Pons (tissue), 1 donor: ENCODE measurements around the gene CYP3A5.

ENCODE experiments used
- DNase-seq: peaks from one replicate; pipeline ENCODE4 v3.0.0-alpha.2; 2016; ENCODE audit warnings: low spot score

Gene CYP3A5

DNA sequence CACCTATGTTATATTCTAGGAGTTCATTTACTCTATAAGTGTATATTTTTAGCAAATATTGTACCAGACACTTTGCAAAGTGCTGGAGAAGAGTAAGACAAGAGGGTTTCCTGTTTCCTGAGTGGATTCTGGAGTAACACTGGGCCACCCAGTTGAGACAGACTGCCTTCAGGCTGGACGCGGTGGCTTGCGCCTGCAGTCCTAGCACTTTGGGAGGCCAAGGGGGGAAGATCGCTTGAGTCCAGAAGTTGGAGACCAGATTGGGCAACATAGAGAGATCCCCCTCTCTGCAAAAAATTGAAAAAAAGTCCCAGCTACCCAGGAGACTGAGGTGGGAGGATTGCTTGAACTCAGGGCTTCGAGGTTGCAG, 63.8 kb downstream of the CYP3A5 start:
- no peak for DNase-seq

DNA sequence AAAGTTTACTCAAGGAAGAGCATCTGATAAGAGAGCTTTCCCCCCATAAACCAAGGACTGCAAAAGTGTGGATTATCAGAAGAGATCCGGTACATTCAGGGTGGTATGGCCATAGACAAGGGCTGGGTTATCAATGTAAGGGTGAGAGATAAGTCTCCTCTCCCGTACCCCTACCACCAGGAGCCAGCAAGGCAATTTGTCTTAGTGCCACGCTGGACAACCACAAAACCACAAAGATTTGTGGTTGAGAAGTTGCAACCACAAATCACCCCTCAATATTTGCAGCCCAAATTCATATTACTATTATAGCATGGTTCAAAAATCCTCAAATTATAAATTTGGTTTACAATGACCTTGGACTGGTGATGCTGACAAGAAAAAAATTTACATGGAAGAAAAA, 65.3 kb downstream of the CYP3A5 start:
- DNase-seq: no peak

DNA sequence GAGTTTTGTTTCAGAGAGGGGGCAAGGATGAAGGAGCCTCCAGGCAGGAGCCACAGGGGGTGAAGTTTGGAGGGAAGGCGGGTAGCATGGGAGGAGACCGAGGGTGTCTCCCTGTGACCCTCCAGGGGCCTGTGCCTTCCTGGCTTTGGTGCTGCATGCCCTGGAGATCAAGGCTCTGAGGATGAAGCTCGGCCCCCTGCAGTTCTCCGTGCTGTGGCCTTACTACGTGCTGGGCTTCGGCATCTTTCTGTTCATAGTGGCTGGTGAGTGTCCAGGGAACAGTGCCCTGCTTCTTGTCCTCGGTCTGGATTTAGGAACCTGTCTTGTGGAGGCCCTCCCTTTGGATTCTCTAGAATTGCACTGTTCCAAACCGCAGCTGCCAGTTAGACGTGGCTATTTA, 72.2 kb downstream of the CYP3A5 start:
- no peak for DNase-seq

DNA sequence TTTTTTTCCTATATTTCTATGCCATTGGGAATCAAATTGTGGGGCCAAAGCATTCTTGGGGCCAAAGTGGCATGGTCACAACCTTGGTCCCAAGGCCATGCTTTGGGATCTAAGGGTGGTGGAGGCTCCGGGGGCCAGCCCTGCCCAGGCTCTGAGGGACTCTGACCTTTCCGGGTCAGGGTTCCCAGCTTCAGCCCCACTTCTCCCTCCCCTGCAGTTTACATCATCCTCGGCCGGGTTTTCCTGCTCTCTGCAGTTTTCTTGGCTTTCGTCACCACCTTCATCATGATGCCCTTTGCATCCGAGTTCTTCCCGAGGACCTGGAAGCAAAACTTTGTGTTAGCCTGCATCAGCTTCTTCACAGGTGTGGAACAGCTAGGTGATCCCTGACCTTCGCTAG, 73.3 kb downstream of the CYP3A5 start:
- no peak for DNase-seq

DNA sequence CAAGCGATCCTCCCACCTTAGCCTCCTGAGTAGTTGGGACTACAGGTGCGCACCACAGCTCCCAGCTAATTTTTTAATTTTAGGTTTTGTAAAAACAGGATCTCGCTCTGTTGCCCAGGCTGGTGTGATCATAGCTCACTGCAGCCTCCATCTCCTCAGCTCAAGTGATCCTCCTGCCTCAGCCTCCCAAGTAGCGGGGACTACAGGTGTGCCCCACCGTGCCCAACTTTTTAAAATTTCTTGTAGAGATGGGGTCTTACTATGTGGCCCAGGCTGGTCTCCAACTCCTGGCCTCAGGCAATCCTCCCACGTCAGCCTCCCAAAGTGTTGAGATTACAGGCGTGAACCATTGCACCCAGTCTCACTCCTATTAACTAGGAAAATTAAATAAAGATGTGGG, 74.3 kb downstream of the CYP3A5 start:
- DNase-seq: no peak

DNA sequence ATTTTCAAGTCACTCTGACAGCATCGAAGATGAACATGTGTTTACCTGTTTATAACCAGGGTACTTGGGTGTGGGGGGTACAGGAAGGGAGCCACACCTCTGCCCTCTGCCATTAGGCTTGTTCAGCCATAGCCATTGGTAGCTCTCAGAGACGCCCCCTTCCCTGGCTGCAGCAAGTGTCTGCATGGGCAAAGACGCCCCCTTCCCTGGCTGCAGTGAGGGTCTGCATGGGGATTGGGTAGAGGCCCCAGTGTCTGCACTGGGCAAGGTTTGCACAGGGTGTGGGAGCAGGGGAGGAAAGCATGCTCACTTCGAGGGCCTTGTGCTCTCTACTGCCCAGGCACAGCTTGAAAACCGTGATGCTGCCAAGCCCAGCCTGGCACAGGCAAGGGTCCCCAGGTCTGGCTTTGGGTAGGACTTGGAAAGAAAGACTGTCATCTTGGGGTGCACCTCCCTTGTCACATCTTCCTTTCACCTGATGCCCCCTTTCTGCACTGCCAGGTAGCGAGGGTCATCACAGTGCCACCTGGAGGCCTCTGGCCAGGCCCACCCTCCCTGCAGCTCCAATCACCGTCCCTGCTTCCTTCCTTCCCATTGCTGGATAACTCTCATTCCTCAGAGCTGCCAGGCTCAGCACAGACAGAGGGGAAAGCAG, 78.0 kb downstream of the CYP3A5 start:
- DNase-seq: no peak

DNA sequence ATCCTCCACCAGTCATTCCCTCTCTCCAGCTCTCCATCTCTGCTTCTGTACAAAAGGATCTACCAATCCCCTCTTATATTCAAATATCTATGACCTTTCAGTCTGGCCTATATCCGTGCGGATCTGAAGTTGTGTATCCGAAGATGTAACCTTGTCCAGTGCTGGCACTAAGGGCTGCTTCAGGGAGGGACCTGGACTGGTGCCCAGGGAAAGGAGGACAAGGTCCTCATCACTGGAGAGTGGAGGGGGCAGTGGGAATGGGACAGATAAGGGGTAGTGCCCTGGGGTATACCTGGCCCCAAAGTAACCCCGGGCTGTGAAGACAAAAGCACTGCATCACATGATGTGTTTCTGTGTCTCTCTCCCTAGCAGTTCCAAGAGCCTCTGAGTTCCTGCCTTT, 80.0 kb downstream of the CYP3A5 start:
- no peak for DNase-seq
